ENCODE results near the gene TSR1.

The TSR1 gene

DNA sequence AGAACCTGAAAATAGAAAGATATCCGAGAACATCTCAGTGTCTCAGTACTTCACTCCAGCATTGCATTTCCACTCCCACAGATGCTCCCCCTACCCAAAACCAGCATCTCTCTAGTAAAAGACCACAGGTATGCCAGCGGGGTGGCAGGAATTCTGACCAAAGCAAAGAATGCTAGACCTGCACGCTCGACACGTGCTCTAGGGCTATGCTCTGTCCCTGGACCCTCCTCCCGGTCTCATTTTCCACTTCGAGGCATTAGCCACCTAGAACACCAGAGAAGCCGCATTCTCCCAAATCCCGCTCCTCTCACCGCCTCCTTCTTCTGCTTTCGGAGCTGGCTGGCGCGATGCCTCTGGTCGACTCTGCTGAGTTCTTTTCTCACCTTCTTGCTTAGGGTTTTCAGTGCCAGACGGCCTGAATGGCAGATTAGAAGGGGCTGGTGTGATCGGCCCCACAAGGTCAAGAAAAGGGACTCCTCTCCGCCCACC is 487 bp downstream of the TSR1 start:
- peak; percentile 16 for DNase-seq (ENCODE audit: low read depth)
- peak overlapping the region; percentile 98 for H3K4me3 ChIP-seq (ENCODE audit: low read depth, low read length)
- TF ChIP-seq, protein P1, sequence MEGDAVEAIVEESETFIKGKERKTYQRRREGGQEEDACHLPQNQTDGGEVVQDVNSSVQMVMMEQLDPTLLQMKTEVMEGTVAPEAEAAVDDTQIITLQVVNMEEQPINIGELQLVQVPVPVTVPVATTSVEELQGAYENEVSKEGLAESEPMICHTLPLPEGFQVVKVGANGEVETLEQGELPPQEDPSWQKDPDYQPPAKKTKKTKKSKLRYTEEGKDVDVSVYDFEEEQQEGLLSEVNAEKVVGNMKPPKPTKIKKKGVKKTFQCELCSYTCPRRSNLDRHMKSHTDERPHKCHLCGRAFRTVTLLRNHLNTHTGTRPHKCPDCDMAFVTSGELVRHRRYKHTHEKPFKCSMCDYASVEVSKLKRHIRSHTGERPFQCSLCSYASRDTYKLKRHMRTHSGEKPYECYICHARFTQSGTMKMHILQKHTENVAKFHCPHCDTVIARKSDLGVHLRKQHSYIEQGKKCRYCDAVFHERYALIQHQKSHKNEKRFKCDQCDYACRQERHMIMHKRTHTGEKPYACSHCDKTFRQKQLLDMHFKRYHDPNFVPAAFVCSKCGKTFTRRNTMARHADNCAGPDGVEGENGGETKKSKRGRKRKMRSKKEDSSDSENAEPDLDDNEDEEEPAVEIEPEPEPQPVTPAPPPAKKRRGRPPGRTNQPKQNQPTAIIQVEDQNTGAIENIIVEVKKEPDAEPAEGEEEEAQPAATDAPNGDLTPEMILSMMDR (IDR thresholded peaks at IDR 0.05; ENCODE audit: low read depth, low read length), result no peak
- TF ChIP-seq, protein P2, sequence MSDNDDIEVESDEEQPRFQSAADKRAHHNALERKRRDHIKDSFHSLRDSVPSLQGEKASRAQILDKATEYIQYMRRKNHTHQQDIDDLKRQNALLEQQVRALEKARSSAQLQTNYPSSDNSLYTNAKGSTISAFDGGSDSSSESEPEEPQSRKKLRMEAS (IDR thresholded peaks at IDR 0.05; ENCODE audit: low read depth, low read length), result peak; percentile 55

DNA sequence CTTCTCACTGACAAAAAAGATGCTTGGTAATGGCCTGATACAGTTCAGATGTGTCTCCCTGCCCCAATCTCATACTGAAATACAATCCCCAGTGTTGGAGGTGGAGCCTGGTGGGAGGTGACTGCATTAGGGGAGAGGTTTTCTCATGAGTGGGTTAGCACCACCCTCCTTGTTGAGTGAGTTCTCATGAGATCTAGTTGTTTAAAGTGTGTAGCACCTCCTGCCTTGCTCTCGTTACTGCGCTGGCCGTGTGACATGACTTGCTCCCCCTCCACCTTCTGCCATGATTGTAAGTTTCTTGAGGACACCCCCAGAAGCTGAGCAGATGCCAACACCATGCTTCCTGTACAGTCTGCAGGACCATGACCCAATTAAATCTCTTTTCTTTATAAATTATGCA is 5.0 kb downstream of the TSR1 start:
- no peak overlapping the region for H3K4me3 ChIP-seq (ENCODE audit: low read depth, low read length)
- TF ChIP-seq, protein P2 (IDR thresholded peaks at IDR 0.05; ENCODE audit: low read depth, low read length), result no peak
- TF ChIP-seq MYC (IDR thresholded peaks at IDR 0.05; ENCODE audit: low read depth, low read length), result no peak
- TF ChIP-seq, protein P1 (IDR thresholded peaks at IDR 0.05; ENCODE audit: low read depth, low read length), result no peak
- DNase-seq (ENCODE audit: low read depth), result no peak

DNA sequence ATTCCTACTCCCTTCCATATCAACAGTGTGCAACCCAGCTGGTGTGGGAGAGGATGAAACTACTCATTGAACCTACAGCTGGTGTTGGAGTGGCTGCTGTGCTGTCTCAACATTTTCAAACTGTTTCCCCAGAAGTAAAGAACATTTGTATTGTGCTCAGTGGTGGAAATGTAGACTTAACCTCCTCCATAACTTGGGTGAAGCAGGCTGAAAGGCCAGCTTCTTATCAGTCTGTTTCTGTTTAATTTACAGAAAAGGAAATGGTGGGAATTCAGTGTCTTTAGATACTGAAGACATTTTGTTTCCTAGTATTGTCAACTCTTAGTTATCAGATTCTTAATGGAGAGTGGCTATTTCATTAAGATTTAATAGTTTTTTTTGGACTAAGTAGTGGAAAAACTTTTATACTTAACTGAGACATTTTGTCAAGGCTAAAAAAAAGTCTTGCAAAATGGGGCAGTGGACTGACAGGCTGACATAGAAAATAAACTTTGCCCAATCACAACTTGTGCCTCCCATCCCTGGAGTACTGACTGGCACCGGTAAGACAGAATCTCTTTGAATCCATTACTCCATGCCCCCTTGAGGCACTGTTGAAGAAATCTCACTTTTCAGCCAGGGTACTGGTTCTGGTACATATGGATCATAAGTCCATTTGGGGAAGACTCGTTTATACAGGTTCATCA is 12.5 kb downstream of the TSR1 start:
- no peak for DNase-seq (ENCODE audit: low read depth)
- TF ChIP-seq, protein P2 (IDR thresholded peaks at IDR 0.05; ENCODE audit: low read depth, low read length), result no peak
- TF ChIP-seq POLR2A (IDR thresholded peaks at IDR 0.05; ENCODE audit: extremely low read depth, insufficient read length), result no peak
- TF ChIP-seq MYC (IDR thresholded peaks at IDR 0.05; ENCODE audit: low read depth, low read length), result no peak
- TF ChIP-seq, protein P1 (IDR thresholded peaks at IDR 0.05; ENCODE audit: low read depth, low read length), result no peak

DNA sequence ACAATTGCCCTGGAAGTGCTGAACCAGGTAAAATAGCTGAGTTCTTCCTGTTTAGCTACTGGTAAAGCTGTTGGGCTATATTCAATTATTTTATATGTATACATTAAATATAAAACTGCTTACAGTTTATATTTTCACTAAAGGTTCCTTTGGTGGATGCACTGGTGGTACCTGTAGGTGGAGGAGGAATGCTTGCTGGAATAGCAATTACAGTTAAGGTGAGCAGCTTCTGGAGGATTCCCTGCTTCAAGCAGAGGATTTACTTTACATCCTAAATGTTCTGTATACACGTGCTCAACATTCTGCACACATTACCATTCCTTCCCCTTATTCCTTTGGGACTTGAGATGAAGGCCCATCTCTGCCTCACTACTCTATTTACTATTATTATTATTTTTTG is 14.9 kb downstream of the TSR1 start:
- TF ChIP-seq, protein P2 (IDR thresholded peaks at IDR 0.05; ENCODE audit: low read depth, low read length), result no peak
- no peak for TF ChIP-seq POLR2A (IDR thresholded peaks at IDR 0.05; ENCODE audit: extremely low read depth, insufficient read length)
- TF ChIP-seq MYC (IDR thresholded peaks at IDR 0.05; ENCODE audit: low read depth, low read length), result no peak
- TF ChIP-seq, protein P1 (IDR thresholded peaks at IDR 0.05; ENCODE audit: low read depth, low read length), result no peak
- H3K4me3 ChIP-seq (ENCODE audit: low read depth, low read length), result no peak overlapping the region
- DNase-seq (ENCODE audit: low read depth), result no peak

More for the DNA sequence above, 12.5 kb downstream of the TSR1 start:
- no peak overlapping the region for H3K4me3 ChIP-seq (ENCODE audit: low read depth, low read length)

DNA sequence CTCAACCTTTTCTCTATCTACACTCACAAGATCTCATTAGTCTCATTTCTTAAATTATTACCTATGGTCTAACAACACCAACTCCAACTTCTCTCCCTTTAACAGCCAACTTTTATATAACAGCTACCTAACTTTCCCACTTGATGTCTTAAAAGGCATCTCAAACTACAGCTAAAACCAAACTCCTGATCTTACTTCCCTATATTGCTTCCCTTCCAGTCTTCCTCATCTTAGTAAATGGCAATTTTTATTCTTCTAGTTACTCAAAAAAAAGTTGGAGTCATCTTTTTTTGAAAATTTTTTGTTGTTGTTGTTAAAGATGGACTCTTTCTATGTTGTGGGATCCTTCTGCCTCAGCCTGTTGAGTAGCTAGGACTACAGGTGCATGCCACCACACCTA is 17.2 kb downstream of the TSR1 start:
- no peak for DNase-seq (ENCODE audit: low read depth)
- TF ChIP-seq, protein P2 (IDR thresholded peaks at IDR 0.05; ENCODE audit: low read depth, low read length), result no peak
- TF ChIP-seq MYC (IDR thresholded peaks at IDR 0.05; ENCODE audit: low read depth, low read length) (no peak), POLR2A (IDR thresholded peaks at IDR 0.05; ENCODE audit: extremely low read depth, insufficient read length) (no peak)
- TF ChIP-seq, protein P1 (IDR thresholded peaks at IDR 0.05; ENCODE audit: low read depth, low read length), result no peak
- no peak overlapping the region for H3K4me3 ChIP-seq (ENCODE audit: low read depth, low read length)

Measured in NB4 (cell line).